ENCODE measurements around the gene FOXA2. TPM values are rescaled to one million over a fixed set of nuclear protein-coding genes. Genes with fewer than 3 reads are reported as not detected.

Gene FOXA2
- total and polyA plus RNA-seq, 2 donors (not counting 3 experiments of a cell fraction or from before 2014, with no cell fraction given) = not detected

- H3K36me3 ChIP-seq (ENCODE audit: control insufficient read depth in 2 of 2, extremely low read depth in 1 of 2, insufficient read depth in 2 of 2, low read length in 2 of 2) = no peaks in the 10 kb centered on the region
- H3K9ac ChIP-seq (replicated peaks; ENCODE audit: extremely low read depth, insufficient read depth, low read length) = no peak overlapping the region
- TF ChIP-seq EZH2 (IDR thresholded peaks at IDR 0.05; ENCODE audit: borderline replicate concordance, low read depth, low read length, severe bottlenecking) = no peak
- no peak for TF ChIP-seq FOS (IDR thresholded peaks at IDR 0.05; ENCODE audit: borderline replicate concordance, insufficient read depth, low read length)
- no peak for TF ChIP-seq GATA2 (IDR thresholded peaks at IDR 0.05; ENCODE audit: insufficient read depth, insufficient read length, low read depth, low read length)
- TF ChIP-seq JUN (IDR thresholded peaks at IDR 0.05; ENCODE audit: borderline replicate concordance, insufficient read depth, insufficient read length, low read depth) = no peak
- TF ChIP-seq POLR2A (IDR thresholded peaks at IDR 0.05; ENCODE audit: low read depth, low read length) = no peak
- TF ChIP-seq MYC (IDR thresholded peaks at IDR 0.05; ENCODE audit: low read depth, low read length) = no peak
- TF ChIP-seq CTCF (IDR thresholded peaks at IDR 0.05; ENCODE audit: extremely low read depth in 1 of 2, insufficient read depth in 1 of 2, low read depth in 1 of 2, low read length in 2 of 2) = no peak
- TF ChIP-seq POLR2AphosphoS5 (IDR thresholded peaks at IDR 0.05; ENCODE audit: insufficient read depth, low read depth, low read length) = no peak
- no peak for TF ChIP-seq MAX (IDR thresholded peaks at IDR 0.05; ENCODE audit: insufficient read depth, insufficient read length)
- no peaks in the 10 kb centered on the region for H4K20me1 ChIP-seq (replicated peaks; ENCODE audit: control insufficient read depth, extremely low read depth, insufficient read depth, low read length)
- H3K27ac ChIP-seq (ENCODE audit: insufficient read depth, low read depth, low read length) = no peak overlapping the region
- BruUV-seq (replicated peaks) = no TSS peak
- DNase-seq (ENCODE audit: low read depth, low spot score) (no peak), FAIRE-seq (no peak)
- H3K4me3 ChIP-seq (replicated peaks in 1 of 3; ENCODE audit: insufficient read depth in 1 of 3, low read depth in 1 of 3, low read length in 3 of 3) = no peak overlapping the region
- H3K4me1 ChIP-seq (ENCODE audit: control insufficient read depth, extremely low read depth, insufficient read depth, low read length) = no peaks in the 10 kb centered on the region
- ChIA-PET CTCF (no interaction called here), POLR2A (no interaction called here)
- no peak overlapping the region for H3K4me2 ChIP-seq (ENCODE audit: insufficient read depth, low read length)
- intact Hi-C loops (cut with micrococcal nuclease) = no loop called here
- no peaks in the 10 kb centered on the region for H3K9me1 ChIP-seq (replicated peaks; ENCODE audit: control insufficient read depth, extremely low read depth, insufficient read depth, low read length)
- peaks cover 23 to 31% of the 10 kb centered on the region in 2 experiments for H3K27me3 ChIP-seq (ENCODE audit: control insufficient read depth in 2 of 2, insufficient read depth in 2 of 2, low read length in 2 of 2)
- dilution Hi-C loops (cut with MboI; ENCODE audit: extremely low pct_ligation_motif_present, low sequenced_read_pairs) = no loop called here
- H3K79me2 ChIP-seq (ENCODE audit: control insufficient read depth, insufficient read depth, low read length) = no peaks in the 10 kb centered on the region
- H3K9me3 ChIP-seq (replicated peaks; ENCODE audit: control insufficient read depth, insufficient read depth, low read length) = no peaks in the 10 kb centered on the region
- no peak overlapping the region for H2AFZ ChIP-seq (ENCODE audit: low read depth, low read length)
These were observed 28.4 kb downstream of the FOXA2 start for GRCh38 chr20:22555791-22556564.
